ENCODE results near the gene TTC34. TPM values are rescaled to one million over a fixed set of nuclear protein-coding genes. Genes with fewer than 3 reads are reported as not detected.

Gene TTC34
- 0.02 to 0.05 TPM (median 0.03 TPM) in 5 replicates for total RNA-seq (2022; extraction: Qiagen RNA extraction)

GRCh38 chr1:2801535-2802291, at the start of gene TTC34:
Gene TTC34 (minus strand): TSS chr1:2801693. CDS start chr1:2800827, 866 bp downstream.

GRCh38 chr1:2632561-2633361, 168.7 kb downstream of the TTC34 start, which contains the start of gene MMEL1:
Gene MMEL1 (minus strand): TSS chr1:2633016. CDS start chr1:2629484, 3,532 bp downstream.

GRCh38 chr1:2586154-2587070, 215.1 kb downstream of the TTC34 start, which contains the start of gene PRXL2B:
Gene PRXL2B (plus strand): TSS chr1:2586777. CDS start chr1:2586886, 109 bp downstream.

Other genes with a start within 250 kb of the TTC34 start
- gene TNFRSF14, start 245.3 kb downstream of the TTC34 start, total RNA-seq (2022; extraction: Qiagen RNA extraction), result 0.08 to 0.24 TPM (median 0.15 TPM) in 5 replicates
- gene PRXL2B, start 214.9 kb downstream of the TTC34 start, total RNA-seq (2022; extraction: Qiagen RNA extraction), result 19.9 to 25.1 TPM (median 21.7 TPM) in 5 replicates
- 0.26 TPM in 1 of 5 replicates, not detected in the others for gene MMEL1, start 168.7 kb downstream of the TTC34 start, total RNA-seq (2022; extraction: Qiagen RNA extraction)
- not detected in 5 replicates for gene ACTRT2, start 219.8 kb upstream of the TTC34 start, total RNA-seq (2022; extraction: Qiagen RNA extraction)